Hematopoietic multipotent progenitor cell treated with erythropoietin and hydrocortisone succinate and interleukin-3 and kit ligand, for 15 days (in vitro differentiated cells): Measurements from ENCODE around the gene TACC2.

ENCODE experiments used
- DNase-seq: peaks from one replicate; pipeline ENCODE4 v3.0.0-alpha.2; 2015; ENCODE audit warnings: low spot score

TACC2 gene

GRCh38 chr10:122168101-122168500 lies 179.1 kb downstream of the TACC2 start:
- DNase-seq: no peak

GRCh38 chr10:122168598-122169394 lies 179.8 kb downstream of the TACC2 start:
- DNase-seq: no peak

- DNase-seq: no peak
Measured at GRCh38 chr10:122170802-122171201, 181.8 kb downstream of the TACC2 start.

- no peak for DNase-seq
Measured at GRCh38 chr10:122171302-122172075, 182.5 kb downstream of the TACC2 start.

- DNase-seq: no peak
Measured at GRCh38 chr10:122172361-122173008, 183.5 kb downstream of the TACC2 start.

- DNase-seq: no peak
Measured at GRCh38 chr10:122173337-122173736, 184.4 kb downstream of the TACC2 start.

- DNase-seq: no peak
Measured at GRCh38 chr10:122173766-122174435, 184.9 kb downstream of the TACC2 start.

- DNase-seq: no peak
Measured at GRCh38 chr10:122176232-122177213, 187.6 kb downstream of the TACC2 start.

- no peak for DNase-seq
Measured at GRCh38 chr10:122178655-122179054, 189.7 kb downstream of the TACC2 start.

- no peak for DNase-seq
Measured at GRCh38 chr10:122181041-122181732, 192.2 kb downstream of the TACC2 start.

- DNase-seq: no peak
Measured at GRCh38 chr10:122181876-122182275, 192.9 kb downstream of the TACC2 start.

GRCh38 chr10:122182308-122182707 lies 193.3 kb downstream of the TACC2 start:
- no peak for DNase-seq

- DNase-seq: no peak
Measured at GRCh38 chr10:122184254-122184653, 195.3 kb downstream of the TACC2 start.

GRCh38 chr10:122185643-122186042 lies 196.7 kb downstream of the TACC2 start:
- DNase-seq: no peak

- DNase-seq: no peak
Measured at GRCh38 chr10:122186816-122187810, 198.2 kb downstream of the TACC2 start.

GRCh38 chr10:122188706-122189105 lies 199.7 kb downstream of the TACC2 start:
- no peak for DNase-seq

- DNase-seq: no peak
Measured at GRCh38 chr10:122189185-122189584, 200.2 kb downstream of the TACC2 start.

- no peak for DNase-seq
Measured at GRCh38 chr10:122190176-122190943, 201.4 kb downstream of the TACC2 start.
